Measurements from ENCODE around the gene TNFRSF21. TPM values are rescaled to one million over a fixed set of nuclear protein-coding genes. Genes with fewer than 3 reads are reported as not detected.

Gene TNFRSF21
- total and polyA plus RNA-seq, 9 of the 15 experiments (the other 6 are each of a cell fraction or from before 2014, with no cell fraction given) = 0.63 to 5.7 (median 2.2) TPM

GRCh38 chr6:47182291-47182957 lies 127.3 kb downstream of the TNFRSF21 start (continued):
- TF ChIP-seq ATF2 (CRISPR knock-in tag; IDR thresholded peaks at IDR 0.05) = no peak

- WGBS (ENCODE audit: insufficient coverage, low coverage, missing lambda C conversion rate) = 7% methylated on average over 5 of the region's 5 CpGs
- CTCF ChIA-PET (ENCODE audit: low intra/inter-chr PET ratio) = no interaction called here
Measured at GRCh38 chr6:47181681-47182080, 128.0 kb downstream of the TNFRSF21 start.

More at GRCh38 chr6:47181681-47182080, 128.0 kb downstream of the TNFRSF21 start:
- Histone ChIP-seq H3K4me1 (replicated peaks in 1 of 2; ENCODE audit: control insufficient read depth in 2 of 2, insufficient read depth in 2 of 2, low read length in 2 of 2) (no peaks in the 10 kb centered on the region), H3K9me1 (ENCODE audit: control insufficient read depth, insufficient read depth, low read length) (no peaks in the 10 kb centered on the region), H4K20me1 (replicated peaks; ENCODE audit: control insufficient read depth, insufficient read depth, low read length) (no peaks in the 10 kb centered on the region), H3K4me2 (ENCODE audit: insufficient read depth, low read length) (no peak overlapping the region), H3K4me3 (no peak overlapping the region), H3K9me3 (replicated peaks; ENCODE audit: control insufficient read depth, insufficient read depth, low read depth, low read length) (no peaks in the 10 kb centered on the region), H3K9ac (ENCODE audit: insufficient read depth in 1 of 2, low read depth in 2 of 2, low read length in 2 of 2) (no peak overlapping the region), H2AFZ (ENCODE audit: low read depth, low read length) (no peak overlapping the region), H3K79me2 (ENCODE audit: control insufficient read depth, insufficient read depth, low read length) (no peaks in the 10 kb centered on the region), H3K27ac (ENCODE audit: extremely low read depth, low read depth, low read length) (no peak overlapping the region), H3K27me3 (ENCODE audit: control insufficient read depth in 2 of 2, insufficient read depth in 2 of 2, low read length in 2 of 2) (peaks cover 8 to 17% of the 10 kb centered on the region in 2 experiments; a peak in 2 of 5 replicates), H3K36me3 (ENCODE audit: control insufficient read depth, insufficient read depth, low read length) (no peaks in the 10 kb centered on the region)
- POLR2A ChIA-PET = interaction anchor here (0.7 kb wide), 1 partner anchor 40 kb away, joined by 3 read pairs; no protein-coding TSS in a partner anchor
- intact Hi-C loops (cut with micrococcal nuclease) = no loop called here
- in situ Hi-C loops (cut with MboI) = no loop called here
- FAIRE-seq (no peak), DNase-seq (ENCODE audit: extremely low read depth in 1 of 4, low spot score in 3 of 4) (no peak), ATAC-seq (no peak)
- BruUV-seq (replicated peaks) = no TSS peak
- no peak for TF ChIP-seq EZH2 (IDR thresholded peaks at IDR 0.05; ENCODE audit: borderline replicate concordance, low read depth, low read length)
- TF ChIP-seq CCNT2 (IDR thresholded peaks at IDR 0.05; ENCODE audit: borderline replicate concordance, extremely low read depth, insufficient read length, low read depth, low read length) = no peak
- TF ChIP-seq ZBTB12 (CRISPR knock-in tag; IDR thresholded peaks at IDR 0.05) = no peak
- TF ChIP-seq SMARCB1 (IDR thresholded peaks at IDR 0.05; ENCODE audit: insufficient read length, low read depth) = no peak
- no peak for TF ChIP-seq NELFE (IDR thresholded peaks at IDR 0.05; ENCODE audit: insufficient read depth, insufficient read length)
- no peak for TF ChIP-seq COPS2 (conservative IDR thresholded peaks at IDR 0.05)
- TF ChIP-seq NCOR1 (IDR thresholded peaks at IDR 0.05) = no peak
- no peak for TF ChIP-seq CAMTA2 (CRISPR knock-in tag; conservative IDR thresholded peaks at IDR 0.05)
- TF ChIP-seq SMAD2 (IDR thresholded peaks at IDR 0.05; ENCODE audit: low read depth, low read length) = no peak
- no peak for TF ChIP-seq LARP7 (IDR thresholded peaks at IDR 0.05)
- TF ChIP-seq RBM25 (IDR thresholded peaks at IDR 0.05; ENCODE audit: low read depth, low read length, severe bottlenecking) = no peak
- TF ChIP-seq JUNB (CRISPR knock-in tag; conservative IDR thresholded peaks at IDR 0.05) = no peak
